PC-3 (cell line): Measurements from ENCODE around the gene CYBC1. TPM values are rescaled to one million over a fixed set of nuclear protein-coding genes. Genes with fewer than 3 reads are reported as not detected.

Source experiments
- ATAC-seq: fragments of 200-7000 bp; cut with Tn5 transposase; 2 replicates; pipeline ENCODE4 v1.9.1; 2020; ENCODE audit warnings: mild to moderate bottlenecking, moderate library complexity
- Bru-seq: library from RNA; stranded (reverse); fragments of 400-500 nt; gene quantifications from one replicate; lab custom pipeline; 2021; lab: Mats Ljungman, UMichigan
- BruChase-seq, 2 experiments: library from RNA; stranded (reverse); fragments of 400-500 nt; gene quantifications; one replicate each; lab custom pipeline; 2021; lab: Mats Ljungman, UMichigan
- BruUV-seq: library from RNA; stranded (reverse); fragments of 400-500 nt; replicated peaks from 2 replicates; lab custom pipeline; 2021; lab: Mats Ljungman, UMichigan
- CTCF ChIA-PET: fragments of 300-600 bp; sonication (Branson Sonifier 250); formaldehyde crosslinking; loops from one replicate; lab custom pipeline; 2022; ENCODE audit warnings: antibody characterized with exemption; lab: Charles Lee
- POLR2A ChIA-PET: fragments of 300-600 bp; sonication (Branson Sonifier 250); formaldehyde crosslinking; loops from one replicate; lab custom pipeline; 2022; ENCODE audit warnings: antibody characterized with exemption; ENCODE audit not compliant: unreplicated experiment; lab: Charles Lee
- DNase-seq: peaks from one replicate; pipeline ENCODE4 v3.0.0-alpha.2; 2015
- H2AFZ ChIP-seq: fragments of 300-600 bp; sonication (generic); 2 replicates; pipeline ENCODE4 v1.6.0; 2016; ENCODE audit warnings: antibody characterized with exemption, low read length
- H3F3A ChIP-seq: fragments of 300-600 bp; sonication (generic); one replicate; pipeline ENCODE4 v1.6.0; 2017; ENCODE audit warnings: antibody characterized with exemption, low read length, control low read depth, mild to moderate bottlenecking; ENCODE audit not compliant: unreplicated experiment
- H3K27ac ChIP-seq: fragments of 300-600 bp; sonication (generic); 2 replicates; pipeline ENCODE4 v1.5.1; 2016; ENCODE audit warnings: mild to moderate bottlenecking, low read length
- H3K27me3 ChIP-seq: fragments of 300-600 bp; sonication (generic); 2 replicates; pipeline ENCODE4 v1.6.1; 2016; ENCODE audit warnings: low read length, mixed read lengths
- H3K36me3 ChIP-seq: fragments of 300-600 bp; sonication (generic); 2 replicates; pipeline ENCODE4 v1.6.1; 2016; ENCODE audit warnings: low read depth, mixed run types, low read length, mixed read lengths
- H3K4me1 ChIP-seq: fragments of 300-600 bp; sonication (generic); 2 replicates; pipeline ENCODE4 v1.5.1; 2016; ENCODE audit warnings: low read length; ENCODE audit not compliant: insufficient read depth
- H3K4me2 ChIP-seq: fragments of 300-600 bp; sonication (generic); 2 replicates; pipeline ENCODE4 v1.6.0; 2016; ENCODE audit warnings: low read length
- H3K4me3 ChIP-seq: fragments of 300-600 bp; sonication (generic); 2 replicates; pipeline ENCODE4 v1.5.1; 2016; ENCODE audit warnings: mild to moderate bottlenecking, low read length, mixed read lengths
- H3K79me2 ChIP-seq: fragments of 300-600 bp; sonication (generic); 2 replicates; pipeline ENCODE4 v1.6.1; 2017; ENCODE audit warnings: low read length, mixed read lengths
- H3K9ac ChIP-seq: fragments of 300-600 bp; sonication (generic); 2 replicates; pipeline ENCODE4 v1.6.0; 2016; ENCODE audit warnings: mild to moderate bottlenecking, low read length
- H3K9me2 ChIP-seq: fragments of 300-600 bp; sonication (generic); replicated peaks from 2 replicates; pipeline ENCODE4 v1.6.1; 2016; ENCODE audit warnings: mixed run types, low read length, mixed read lengths
- H3K9me3 ChIP-seq: fragments of 300-600 bp; sonication (generic); 2 replicates; pipeline ENCODE4 v1.6.1; 2016; ENCODE audit warnings: low read length, mixed read lengths
- H4K20me1 ChIP-seq: fragments of 300-600 bp; sonication (generic); 2 replicates; pipeline ENCODE4 v1.6.1; 2016; ENCODE audit warnings: low read length, mixed read lengths
- CTCF ChIP-seq: fragments of 300-600 bp; sonication (generic); conservative IDR thresholded peaks from 2 replicates; pipeline ENCODE4 v1.5.1; 2017; ENCODE audit warnings: antibody characterized with exemption, low read depth, mild to moderate bottlenecking, low read length
- EZH2 ChIP-seq: fragments of 300-600 bp; sonication (generic); IDR thresholded peaks from one replicate; pipeline ENCODE4 v1.6.1; 2017; ENCODE audit warnings: antibody characterized with exemption, mild to moderate bottlenecking, low read length; ENCODE audit not compliant: unreplicated experiment
- EZH2phosphoT487 ChIP-seq: fragments of 300-600 bp; sonication (generic); IDR thresholded peaks from 2 replicates; pipeline ENCODE4 v1.6.1; 2018; ENCODE audit warnings: mild to moderate bottlenecking, antibody characterized with exemption, low read length, borderline replicate concordance
- intact Hi-C: fragments of 100-400 bp; cut with micrococcal nuclease; formaldehyde crosslinking; loops from 2 replicates; pipeline ENCODE4 v1.9.0; 2023
- long read RNA-seq: library from polyadenylated mRNA; unstranded; transcript quantifications from one replicate; pipeline ENCODE4 v2.0.0, GENCODE V29; 2021; ENCODE audit not compliant: unreplicated experiment
- total RNA-seq: library from RNA; depleted of rRNA; stranded (reverse); fragments of >200 nt; gene quantifications from 2 replicates; pipeline ENCODE4 v1.2.3, GENCODE V29; 2014; rRNA removed

The CYBC1 gene
- total RNA-seq (63.6 and 77.2 TPM in 2 replicates), Bru-seq, nascent RNA (percentile 79 among the genes with signal in this experiment), BruChase-seq, experiment 1, labeled RNA remaining after a 6-hour chase (percentile 79 among the genes with signal in this experiment), BruChase-seq, experiment 2, labeled RNA remaining after a 2-hour chase (percentile 85 among the genes with signal in this experiment)
- long read RNA-seq, transcript CYBC1-203 (6 exons, 2,050 nt): minor isoform, 11 of 251 reads
- long read RNA-seq, transcript CYBC1-232 (6 exons, 1,965 nt): minor isoform, 9 of 251 reads
- long read RNA-seq, transcript CYBC1-205 (2 exons, 2,222 nt): minor isoform, 13 of 251 reads
- long read RNA-seq, transcript CYBC1-201 (7 exons, 2,093 nt): major isoform, 77 of 251 reads
- long read RNA-seq, partial matches to known transcripts: 30 of 251 reads
- long read RNA-seq, other reads (novel, unspliced or antisense): 87 of 251 reads

GRCh38 chr17:82450357-82451106 lies at the start of gene CYBC1:
CYBC1 (minus strand) TSS chr17:82450752; CDS start chr17:82449254, 1,498 bp downstream.
- BruUV-seq: no TSS peak

GRCh38 chr17:82497483-82498405 lies 47.2 kb upstream of the CYBC1 start:
- Histone ChIP-seq H3K4me1 (peaks cover 19% of the 10 kb centered on the region), H3K36me3 (no peaks in the 10 kb centered on the region), H3F3A (peaks cover 6% of the 10 kb centered on the region), H3K9me3 (no peaks in the 10 kb centered on the region), H3K4me2 (peak overlapping the region; percentile 85), H3K27ac (no peak overlapping the region), H2AFZ (peak overlapping the region; percentile 78), H3K4me3 (peak overlapping the region; percentile 63), H3K27me3 (no peaks in the 10 kb centered on the region), H3K79me2 (no peaks in the 10 kb centered on the region), H4K20me1 (no peaks in the 10 kb centered on the region), H3K9me2 (no peaks in the 10 kb centered on the region), H3K9ac (peak overlapping the region; percentile 47)
- DNase-seq: peak; percentile 27
- intact Hi-C loops: loop anchor here (10.0 kb wide), 1 partner anchor 83 kb away; the partner anchor contains the start of genes HEXD and OGFOD3
- peak; percentile 12 for ATAC-seq
- ChIA-PET POLR2A (no interaction called here), CTCF (interaction anchor here (0.5 kb wide), 1 partner anchor 57 kb away, joined by 4 read pairs; no protein-coding TSS in a partner anchor)
- BruUV-seq: no TSS peak
- TF ChIP-seq EZH2 (no peak), CTCF (no peak), EZH2phosphoT487 (no peak)

More at GRCh38 chr17:82450357-82451106, at the start of gene CYBC1:
- Histone ChIP-seq H2AFZ (peak within 1 kb of the TSS; percentile 79), H3K27ac (peak within 1 kb of the TSS; percentile 28), H3K4me3 (peak within 1 kb of the TSS; percentile 87), H4K20me1 (no peaks in the 10 kb centered on the region), H3K27me3 (no peaks in the 10 kb centered on the region), H3F3A (no peaks in the 10 kb centered on the region), H3K9me2 (no peaks in the 10 kb centered on the region), H3K9me3 (no peaks in the 10 kb centered on the region), H3K9ac (peak within 1 kb of the TSS; percentile 88), H3K4me1 (peaks cover 14% of the 10 kb centered on the region), H3K79me2 (peaks cover 15% of the 10 kb centered on the region), H3K36me3 (no peaks in the 10 kb centered on the region), H3K4me2 (peak within 1 kb of the TSS; percentile 83)
- TF ChIP-seq CTCF (no peak), EZH2phosphoT487 (no peak), EZH2 (no peak)
- ChIA-PET CTCF (no interaction called here), POLR2A (no interaction called here)
- DNase-seq (peak; percentile 91), ATAC-seq (peak; percentile 97)
- intact Hi-C loops: loop anchor here (10.0 kb wide), 2 partner anchors 96 to 206 kb away; partner anchors contain the start of gene TEX19
